Posterior cingulate gyrus (tissue), 11 donors: Measurements from ENCODE around the gene PLXNA2.

Experiments
- DNase-seq, 10 donors: peaks; one replicate each; pipeline versions ENCODE4 v3.0.0 to v3.0.0-alpha.2; 2020 to 2021; ENCODE audit warnings: mixed read lengths in 3 of 10
- intact Hi-C: fragments of 100-400 bp; cut with DNase I; formaldehyde crosslinking; loops from one replicate; pipeline ENCODE4 v1.15.1; 2023

Gene PLXNA2

GRCh38 chr1:208131621-208132286 is 112.4 kb downstream of the PLXNA2 start:
- no peak for DNase-seq
- intact Hi-C loops, result loop anchor here (5.0 kb wide), 1 partner anchor 116 kb away; no protein-coding TSS in a partner anchor

- no peak for DNase-seq
- intact Hi-C loops, result no loop called here
These were observed 114.7 kb downstream of the PLXNA2 start for GRCh38 chr1:208129487-208129886.

GRCh38 chr1:208129060-208129459 is 115.1 kb downstream of the PLXNA2 start:
- DNase-seq, result no peak
- intact Hi-C loops, result no loop called here

- intact Hi-C loops, result no loop called here
- DNase-seq, result peak in 1 of 10 donors; percentile 73
These were observed 116.2 kb downstream of the PLXNA2 start for GRCh38 chr1:208127792-208128529.

GRCh38 chr1:208127284-208127683 is 116.9 kb downstream of the PLXNA2 start:
- intact Hi-C loops, result no loop called here
- no peak for DNase-seq

GRCh38 chr1:208126108-208126507 is 118.1 kb downstream of the PLXNA2 start:
- intact Hi-C loops, result no loop called here

GRCh38 chr1:208122612-208123358 is 121.4 kb downstream of the PLXNA2 start:
- intact Hi-C loops, result no loop called here
- DNase-seq, result no peak

More at GRCh38 chr1:208126108-208126507, 118.1 kb downstream of the PLXNA2 start:
- DNase-seq, result no peak

GRCh38 chr1:208121813-208122364 is 122.3 kb downstream of the PLXNA2 start:
- intact Hi-C loops, result no loop called here
- DNase-seq, result no peak

- intact Hi-C loops, result no loop called here
These were observed 123.8 kb downstream of the PLXNA2 start for GRCh38 chr1:208120431-208120790.

GRCh38 chr1:208118841-208119606 is 125.2 kb downstream of the PLXNA2 start:
- intact Hi-C loops, result no loop called here
- no peak for DNase-seq

More at GRCh38 chr1:208120431-208120790, 123.8 kb downstream of the PLXNA2 start:
- no peak for DNase-seq

GRCh38 chr1:208118306-208118705 is 125.9 kb downstream of the PLXNA2 start:
- DNase-seq, result no peak
- intact Hi-C loops, result no loop called here

- no peak for DNase-seq
- intact Hi-C loops, result no loop called here
These were observed 126.4 kb downstream of the PLXNA2 start for GRCh38 chr1:208117826-208118225.

GRCh38 chr1:208117409-208117808 is 126.8 kb downstream of the PLXNA2 start:
- no peak for DNase-seq
- intact Hi-C loops, result no loop called here

GRCh38 chr1:208115924-208116640 is 128.1 kb downstream of the PLXNA2 start:
- DNase-seq, result no peak
- intact Hi-C loops, result no loop called here

GRCh38 chr1:208113011-208113410 is 131.2 kb downstream of the PLXNA2 start:
- DNase-seq, result no peak
- intact Hi-C loops, result no loop called here

GRCh38 chr1:208112401-208112800 is 131.8 kb downstream of the PLXNA2 start:
- intact Hi-C loops, result no loop called here
- DNase-seq, result no peak

- no peak for DNase-seq
- intact Hi-C loops, result no loop called here
These were observed 132.5 kb downstream of the PLXNA2 start for GRCh38 chr1:208111646-208112190.

- intact Hi-C loops, result no loop called here
- no peak for DNase-seq
These were observed 133.9 kb downstream of the PLXNA2 start for GRCh38 chr1:208110296-208110695.

- no peak for DNase-seq
- intact Hi-C loops, result no loop called here
These were observed 135.4 kb downstream of the PLXNA2 start for GRCh38 chr1:208108646-208109330.
